ENCODE measurements around the gene TEX53.

DNA sequence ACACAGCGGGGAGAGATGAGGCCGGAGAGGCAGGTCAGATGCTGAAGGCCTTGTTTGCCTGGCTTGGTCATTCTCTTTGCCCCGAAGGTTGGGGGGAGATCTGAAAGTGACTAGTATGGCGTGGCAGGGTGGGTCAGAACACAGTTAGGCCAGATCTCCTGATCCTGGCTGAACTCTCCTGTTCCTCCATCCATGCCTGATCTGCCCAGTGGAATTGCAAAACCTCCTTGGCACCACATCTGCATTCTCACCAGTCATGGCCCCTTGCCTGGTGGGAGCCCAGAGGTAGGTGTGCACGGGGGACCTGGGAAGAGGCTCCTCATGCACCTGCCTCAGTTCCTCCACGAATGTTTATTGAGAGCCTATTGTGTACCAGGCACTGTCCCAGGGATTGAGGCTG is 23.2 kb downstream of the TEX53 start:
- TF ChIP-seq CTCF (IDR thresholded peaks at IDR 0.05) (no peak), POLR2A (IDR thresholded peaks at IDR 0.05) (no peak), EP300 (IDR thresholded peaks at IDR 0.05) (no peak)
